SK-N-SH treated with all-trans-retinoic acid at 6 μM for 48 hours (cell line): Measurements from ENCODE around the gene GPRC5A.

Source experiments
- ATAC-seq: fragments of 200-7000 bp; cut with Tn5 transposase; 3 replicates; pipeline ENCODE4 v1.9.1; 2020; ENCODE audit warnings: mild to moderate bottlenecking, moderate library complexity
- ARNTL ChIP-seq: fragments of 450-650 bp; formaldehyde crosslinking; IDR thresholded peaks from 2 replicates; pipeline ENCODE4 v1.5.0; 2020; ENCODE audit warnings: low read depth, mild to moderate bottlenecking, moderate library complexity, borderline replicate concordance
- BACH2 ChIP-seq: fragments of 250-450 bp; sonication (Bioruptor Pico); IDR thresholded peaks from 2 replicates; pipeline ENCODE4 v1.9.0; 2021; ENCODE audit warnings: mild to moderate bottlenecking, borderline replicate concordance
- CREB5 ChIP-seq: fragments of 250-450 bp; sonication (Bioruptor Pico); IDR thresholded peaks from 2 replicates; pipeline ENCODE4 v1.5.1; 2020; ENCODE audit warnings: low read depth, mild to moderate bottlenecking, moderate library complexity
- CSDC2 ChIP-seq: fragments of 250-450 bp; sonication (Bioruptor Pico); IDR thresholded peaks from 2 replicates; pipeline ENCODE4 v1.5.0; 2020; ENCODE audit warnings: mild to moderate bottlenecking, moderate library complexity
- CSRNP3 ChIP-seq: fragments of 250-450 bp; sonication (Bioruptor Pico); IDR thresholded peaks from 2 replicates; pipeline ENCODE4 v1.5.1; 2021; ENCODE audit warnings: mild to moderate bottlenecking, moderate library complexity
- ESRRG ChIP-seq: fragments of 250-450 bp; sonication (Bioruptor Pico); IDR thresholded peaks from 2 replicates; pipeline ENCODE4 v1.6.1; 2021; ENCODE audit warnings: mild to moderate bottlenecking
- GLIS3 ChIP-seq: fragments of 250-450 bp; sonication (Bioruptor Pico); IDR thresholded peaks from 2 replicates; pipeline ENCODE4 v1.5.0; 2020; ENCODE audit warnings: mild to moderate bottlenecking, moderate library complexity
- ISL1 ChIP-seq: fragments of 250-450 bp; sonication (Bioruptor Pico); IDR thresholded peaks from 2 replicates; pipeline ENCODE4 v2.1.2; 2022; ENCODE audit warnings: mild to moderate bottlenecking, moderate library complexity
- OSR1 ChIP-seq: fragments of 250-450 bp; sonication (Bioruptor Pico); IDR thresholded peaks from 2 replicates; pipeline ENCODE4 v1.8.0; 2022; ENCODE audit warnings: moderate library complexity, mild to moderate bottlenecking, inconsistent platforms
- PATZ1 ChIP-seq: fragments of 250-450 bp; sonication (Bioruptor Pico); IDR thresholded peaks from 2 replicates; pipeline ENCODE4 v1.8.0; 2020; ENCODE audit warnings: mild to moderate bottlenecking, moderate library complexity, borderline replicate concordance
- POU6F1 ChIP-seq: fragments of 250-450 bp; sonication (Bioruptor Pico); IDR thresholded peaks from 2 replicates; pipeline ENCODE4 v1.8.0; 2021; ENCODE audit warnings: low read depth, mild to moderate bottlenecking, moderate library complexity, borderline replicate concordance
- PPARA ChIP-seq: fragments of 250-450 bp; sonication (Bioruptor Pico); IDR thresholded peaks from 2 replicates; pipeline ENCODE4 v1.5.0; 2020; ENCODE audit warnings: mild to moderate bottlenecking, borderline replicate concordance
- RARB ChIP-seq: fragments of 250-450 bp; sonication (Bioruptor Pico); IDR thresholded peaks from 2 replicates; pipeline ENCODE4 v1.8.0; 2021; ENCODE audit warnings: mild to moderate bottlenecking, moderate library complexity
- SNAI2 ChIP-seq: fragments of 250-450 bp; sonication (Bioruptor Pico); IDR thresholded peaks from 2 replicates; pipeline ENCODE4 v1.5.0; 2020; ENCODE audit warnings: mild to moderate bottlenecking, moderate library complexity
- TCF4 ChIP-seq: fragments of 250-450 bp; sonication (Bioruptor Pico); IDR thresholded peaks from 2 replicates; pipeline ENCODE4 v1.8.0; 2021; ENCODE audit warnings: mild to moderate bottlenecking, moderate library complexity, borderline replicate concordance
- TOX ChIP-seq: fragments of 250-450 bp; sonication (Bioruptor Pico); IDR thresholded peaks from 2 replicates; pipeline ENCODE4 v1.8.0; 2021; ENCODE audit warnings: mild to moderate bottlenecking, moderate library complexity, borderline replicate concordance
- TSHZ2 ChIP-seq: fragments of 250-450 bp; sonication (Bioruptor Pico); IDR thresholded peaks from 2 replicates; pipeline ENCODE4 v1.5.0; 2020; ENCODE audit warnings: mild to moderate bottlenecking, moderate library complexity
- ZC3H10 ChIP-seq: fragments of 250-450 bp; sonication (Bioruptor Pico); IDR thresholded peaks from 2 replicates; pipeline ENCODE4 v1.5.1; 2021; ENCODE audit warnings: mild to moderate bottlenecking, moderate library complexity
- ZFP3 ChIP-seq: fragments of 250-450 bp; sonication (Bioruptor Pico); IDR thresholded peaks from 2 replicates; pipeline ENCODE4 v1.5.0; 2020; ENCODE audit warnings: mild to moderate bottlenecking, moderate library complexity
- ZFP30 ChIP-seq: fragments of 450-650 bp; formaldehyde crosslinking; IDR thresholded peaks from 2 replicates; pipeline ENCODE4 v1.5.0; 2022; ENCODE audit warnings: mild to moderate bottlenecking, moderate library complexity
- ZNF565 ChIP-seq: fragments of 450-650 bp; formaldehyde crosslinking; conservative IDR thresholded peaks from 2 replicates; pipeline ENCODE4 v1.5.0; 2020; ENCODE audit warnings: low read depth, mild to moderate bottlenecking, moderate library complexity
- ZNF70 ChIP-seq: fragments of 450-650 bp; formaldehyde crosslinking; IDR thresholded peaks from 2 replicates; pipeline ENCODE4 v1.5.0; 2020; ENCODE audit warnings: mild to moderate bottlenecking, moderate library complexity
- ZNF8 ChIP-seq: fragments of 450-650 bp; formaldehyde crosslinking; IDR thresholded peaks from 2 replicates; pipeline ENCODE4 v1.5.0; 2020; ENCODE audit warnings: mild to moderate bottlenecking, moderate library complexity

GPRC5A gene

GRCh38 chr12:12930633-12931219, 39.4 kb downstream of the GPRC5A start:
- TF ChIP-seq TCF4 (CRISPR knock-in tag) (no peak), ZNF8 (no peak), PATZ1 (CRISPR knock-in tag) (no peak), PPARA (CRISPR knock-in tag) (no peak), SNAI2 (CRISPR knock-in tag) (no peak), ZNF565 (CRISPR knock-in tag) (no peak), ZFP3 (CRISPR knock-in tag) (no peak), ESRRG (no peak), BACH2 (CRISPR knock-in tag) (no peak), TSHZ2 (CRISPR knock-in tag) (no peak), ZNF70 (CRISPR knock-in tag) (no peak), ARNTL (CRISPR knock-in tag) (no peak), GLIS3 (CRISPR knock-in tag) (no peak), ZFP30 (no peak), RARB (no peak), CREB5 (no peak), CSRNP3 (CRISPR knock-in tag) (no peak), POU6F1 (no peak), CSDC2 (CRISPR knock-in tag) (no peak), OSR1 (CRISPR knock-in tag) (no peak)
- ATAC-seq, result no peak

GRCh38 chr12:12933742-12934141, 42.4 kb downstream of the GPRC5A start:
- no peak for ATAC-seq
- TF ChIP-seq TOX (CRISPR knock-in tag), result no peak
- no peak for TF ChIP-seq ESRRG
- no peak for TF ChIP-seq RARB
- no peak for TF ChIP-seq ZFP3 (CRISPR knock-in tag)
- no peak for TF ChIP-seq TSHZ2 (CRISPR knock-in tag)
- TF ChIP-seq CSRNP3 (CRISPR knock-in tag), result no peak
- TF ChIP-seq PPARA (CRISPR knock-in tag), result no peak
- no peak for TF ChIP-seq ZC3H10 (CRISPR knock-in tag)
- no peak for TF ChIP-seq ARNTL (CRISPR knock-in tag)
- TF ChIP-seq ZNF565 (CRISPR knock-in tag), result no peak
- no peak for TF ChIP-seq BACH2 (CRISPR knock-in tag)
- TF ChIP-seq SNAI2 (CRISPR knock-in tag), result no peak
- TF ChIP-seq ISL1 (CRISPR knock-in tag), result no peak
- TF ChIP-seq ZNF8, result no peak
- no peak for TF ChIP-seq ZFP30
- no peak for TF ChIP-seq OSR1 (CRISPR knock-in tag)
- no peak for TF ChIP-seq CREB5
